Fibroblast of villous mesenchyme (primary cell): ENCODE results near the gene STIM1. TPM values are rescaled to one million over a fixed set of nuclear protein-coding genes. Genes with fewer than 3 reads are reported as not detected.

Experiments
- DNase-seq: peaks from one replicate; pipeline ENCODE4 v3.0.0-alpha.2; 2010; ENCODE audit warnings: low read depth
- H3K4me3 ChIP-seq: 2 replicates; pipeline ENCODE4 v1.5.1; 2011; ENCODE audit warnings: low read depth, mild to moderate bottlenecking, low read length
- total RNA-seq: library from RNA; depleted of rRNA; stranded (reverse); fragments of >200 nt; gene quantifications from 2 replicates; pipeline ENCODE4 v1.2.3, GENCODE V29; 2012
- TF ChIP-seq, protein P1 (sequence below): IDR thresholded peaks from 2 replicates; pipeline ENCODE4 v1.5.1; 2012; ENCODE audit warnings: low read depth, mild to moderate bottlenecking, low read length; ENCODE audit not compliant: insufficient read depth

Gene STIM1
- total RNA-seq, 1 donor, result 36.7 TPM

DNA sequence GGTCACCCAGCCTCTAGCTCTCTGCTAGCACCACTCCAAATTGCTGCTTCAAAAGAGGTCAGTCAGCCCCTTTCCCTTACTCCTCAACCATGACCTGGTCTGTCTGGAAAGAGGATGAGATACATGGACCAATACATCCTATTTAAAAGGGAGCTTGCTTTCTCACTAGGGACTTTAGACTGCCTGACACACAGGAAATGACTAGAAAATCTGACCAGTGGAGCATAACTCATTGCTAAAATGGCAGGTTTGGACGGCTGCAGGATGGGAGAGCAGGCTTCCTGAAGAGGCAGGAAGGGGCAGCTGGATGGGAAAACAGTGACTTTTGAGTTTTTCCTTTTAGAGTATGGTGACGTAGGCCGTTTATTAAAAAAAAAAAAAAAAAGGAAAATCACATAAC, 25.3 kb downstream of the STIM1 start:
- H3K4me3 ChIP-seq, result no peak overlapping the region
- TF ChIP-seq, protein P1, sequence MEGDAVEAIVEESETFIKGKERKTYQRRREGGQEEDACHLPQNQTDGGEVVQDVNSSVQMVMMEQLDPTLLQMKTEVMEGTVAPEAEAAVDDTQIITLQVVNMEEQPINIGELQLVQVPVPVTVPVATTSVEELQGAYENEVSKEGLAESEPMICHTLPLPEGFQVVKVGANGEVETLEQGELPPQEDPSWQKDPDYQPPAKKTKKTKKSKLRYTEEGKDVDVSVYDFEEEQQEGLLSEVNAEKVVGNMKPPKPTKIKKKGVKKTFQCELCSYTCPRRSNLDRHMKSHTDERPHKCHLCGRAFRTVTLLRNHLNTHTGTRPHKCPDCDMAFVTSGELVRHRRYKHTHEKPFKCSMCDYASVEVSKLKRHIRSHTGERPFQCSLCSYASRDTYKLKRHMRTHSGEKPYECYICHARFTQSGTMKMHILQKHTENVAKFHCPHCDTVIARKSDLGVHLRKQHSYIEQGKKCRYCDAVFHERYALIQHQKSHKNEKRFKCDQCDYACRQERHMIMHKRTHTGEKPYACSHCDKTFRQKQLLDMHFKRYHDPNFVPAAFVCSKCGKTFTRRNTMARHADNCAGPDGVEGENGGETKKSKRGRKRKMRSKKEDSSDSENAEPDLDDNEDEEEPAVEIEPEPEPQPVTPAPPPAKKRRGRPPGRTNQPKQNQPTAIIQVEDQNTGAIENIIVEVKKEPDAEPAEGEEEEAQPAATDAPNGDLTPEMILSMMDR, result no peak
- no peak for DNase-seq

DNA sequence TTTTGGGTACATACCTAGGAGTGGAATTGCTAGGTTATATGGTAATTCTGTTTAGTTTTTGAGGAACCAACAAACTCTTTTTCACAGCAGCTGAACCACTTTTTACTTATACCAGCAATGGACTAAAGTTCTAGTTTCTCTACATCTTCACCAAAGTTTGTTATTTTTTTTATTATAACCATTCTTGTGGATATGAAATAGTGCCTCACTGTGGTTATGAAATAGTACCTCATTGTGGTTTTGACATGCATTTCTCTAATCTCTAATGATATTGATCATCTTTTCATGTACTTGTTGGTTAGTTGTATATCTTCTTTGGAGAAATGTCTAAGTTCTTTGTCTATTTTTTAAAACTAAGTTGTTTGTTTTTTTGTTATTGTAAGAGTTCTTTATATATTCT, 27.2 kb downstream of the STIM1 start:
- TF ChIP-seq, protein P1, result no peak
- no peak overlapping the region for H3K4me3 ChIP-seq
- DNase-seq, result no peak

DNA sequence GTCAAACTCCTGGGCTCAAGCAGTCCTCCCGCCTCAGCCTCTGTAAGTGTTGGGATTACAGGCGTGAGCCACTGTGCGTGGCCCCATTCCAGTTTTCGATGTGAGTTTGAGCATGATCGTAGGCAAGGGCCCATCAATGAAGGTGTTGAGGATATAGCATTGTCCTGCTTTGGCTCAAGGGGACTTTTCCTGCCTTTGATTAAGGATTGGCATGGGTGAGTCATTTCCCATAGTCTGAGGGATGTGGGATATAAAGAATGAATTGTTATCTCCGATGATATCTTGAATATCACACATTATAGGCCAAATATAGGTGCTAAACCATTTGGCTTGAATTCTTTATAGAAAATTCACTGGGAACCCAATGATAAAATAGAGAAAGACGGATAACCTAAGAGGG, 30.4 kb downstream of the STIM1 start:
- no peak for DNase-seq
- no peak overlapping the region for H3K4me3 ChIP-seq
- TF ChIP-seq, protein P1, result no peak

DNA sequence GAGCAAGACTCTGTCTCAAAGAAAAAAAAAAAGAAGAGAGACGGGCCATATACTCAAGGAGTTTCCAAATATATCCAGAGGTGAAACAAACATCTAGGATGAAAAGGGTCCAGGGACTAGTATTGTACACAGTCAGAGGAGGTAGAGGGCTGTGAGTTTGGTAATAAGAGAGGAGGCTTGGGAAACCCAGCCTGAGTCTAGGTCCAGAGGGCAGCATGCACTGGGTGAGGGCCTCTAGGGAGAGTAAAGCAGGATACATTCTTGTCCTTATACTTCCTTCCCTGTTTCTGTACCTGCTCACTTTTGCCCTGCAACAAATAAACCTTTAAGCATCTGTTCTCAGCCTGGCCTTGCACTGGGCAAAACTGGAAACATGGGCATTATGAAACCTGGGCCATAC, 31.5 kb downstream of the STIM1 start:
- H3K4me3 ChIP-seq, result no peak overlapping the region
- no peak for DNase-seq
- TF ChIP-seq, protein P1, result no peak

DNA sequence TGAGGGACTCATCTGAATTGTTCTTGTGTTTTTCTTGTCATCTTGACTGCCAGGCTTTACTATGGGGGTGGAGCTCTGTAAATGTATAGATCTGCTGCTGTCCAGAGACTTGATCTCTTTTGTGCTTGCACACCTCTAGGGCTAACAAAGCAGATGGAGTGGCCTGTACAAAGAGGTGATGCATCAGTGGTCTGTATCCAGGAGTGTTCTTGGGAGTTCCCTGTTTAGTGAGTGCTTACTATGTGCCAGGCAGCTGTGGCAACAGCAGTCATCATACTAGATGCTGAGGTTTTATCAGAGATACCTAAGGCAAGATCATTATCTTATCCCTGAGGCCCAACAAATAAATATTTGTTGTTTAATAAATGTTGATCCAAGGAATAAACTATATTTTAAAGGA, 33.4 kb downstream of the STIM1 start:
- TF ChIP-seq, protein P1, result no peak
- DNase-seq, result no peak
- no peak overlapping the region for H3K4me3 ChIP-seq

DNA sequence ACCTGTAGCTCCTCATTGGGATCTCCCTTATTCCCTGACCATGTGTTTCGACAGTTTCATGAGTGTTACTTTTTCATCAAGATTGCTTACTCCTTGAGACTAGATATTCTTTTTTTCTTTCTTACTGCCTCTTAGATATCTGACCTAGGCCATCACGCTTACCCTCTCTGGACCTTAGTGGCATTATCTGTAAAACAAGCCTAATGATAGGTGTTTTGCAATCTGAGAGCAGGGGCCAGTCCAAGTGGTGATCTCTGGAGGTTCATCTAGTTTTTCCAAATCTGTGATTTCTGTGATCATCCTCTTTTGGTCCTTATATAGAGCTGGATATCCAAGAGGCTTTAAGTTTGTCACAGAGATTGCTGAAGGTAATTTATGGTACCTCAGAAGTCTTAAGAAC, 34.5 kb downstream of the STIM1 start:
- no peak for DNase-seq
- H3K4me3 ChIP-seq, result no peak overlapping the region
- TF ChIP-seq, protein P1, result no peak

DNA sequence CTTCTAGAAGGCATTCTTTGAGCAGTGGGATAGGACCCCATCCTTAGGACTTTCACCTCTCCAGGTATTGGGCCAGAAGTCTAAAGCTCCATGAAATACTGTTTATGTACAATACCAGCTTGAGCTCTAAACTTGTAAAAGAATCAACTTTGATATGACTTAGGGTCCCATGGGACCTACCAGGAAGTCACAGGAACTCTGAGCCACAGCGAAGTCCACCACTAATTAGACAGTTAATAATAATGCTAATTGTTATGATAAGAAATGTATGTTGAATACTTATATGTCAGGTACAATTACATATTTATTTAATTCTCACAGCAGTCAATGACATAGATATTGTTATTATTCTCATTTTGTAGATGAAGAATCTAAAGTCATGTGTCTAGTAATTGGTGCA, 35.3 kb downstream of the STIM1 start:
- DNase-seq, result no peak
- TF ChIP-seq, protein P1, result no peak
- H3K4me3 ChIP-seq, result no peak overlapping the region
